Astrocyte (in vitro differentiated cells and primary cell): ENCODE measurements around the gene LDLRAD4. TPM values are rescaled to one million over a fixed set of nuclear protein-coding genes. Genes with fewer than 3 reads are reported as not detected.
A peak's percentile ranks its signal among the peaks of the same experiment; 100 is the strongest.

Experiments used
- DNase-seq: peaks from one replicate; pipeline ENCODE4 v3.0.0-alpha.2; 2010; ENCODE audit warnings: low read depth
- FAIRE-seq: peaks from 2 replicates; lab custom pipeline; 2011; peaks lifted over from hg19 to GRCh38; lab: Jason Lieb, UNC
- H2AFZ ChIP-seq: 2 replicates; pipeline ENCODE4 v1.6.0; 2012; ENCODE audit warnings: low read depth, low read length, inconsistent platforms
- H3K27ac ChIP-seq: 2 replicates; pipeline ENCODE4 v1.5.1; 2011; ENCODE audit warnings: low read depth, low read length, inconsistent platforms
- H3K27me3 ChIP-seq: 2 replicates; pipeline ENCODE4 v1.6.0; 2011; ENCODE audit warnings: low read length, inconsistent platforms; ENCODE audit not compliant: insufficient read depth
- H3K36me3 ChIP-seq: 2 replicates; pipeline ENCODE4 v1.5.1; 2011; ENCODE audit warnings: low read length, inconsistent platforms; ENCODE audit not compliant: insufficient read depth
- H3K4me1 ChIP-seq: 2 replicates; pipeline ENCODE4 v1.5.1; 2011; ENCODE audit warnings: low read length, inconsistent platforms; ENCODE audit not compliant: insufficient read depth
- H3K4me2 ChIP-seq: 2 replicates; pipeline ENCODE4 v1.6.0; 2012; ENCODE audit warnings: low read length, inconsistent platforms
- H3K4me3 ChIP-seq: 2 replicates; pipeline ENCODE4 v1.5.1; 2011; ENCODE audit warnings: low read depth, mild to moderate bottlenecking, low read length, inconsistent platforms; ENCODE audit not compliant: insufficient read depth
- H3K79me2 ChIP-seq: 2 replicates; pipeline ENCODE4 v1.6.0; 2012; ENCODE audit warnings: mild to moderate bottlenecking, low read length, inconsistent platforms; ENCODE audit not compliant: insufficient read depth
- H3K9ac ChIP-seq: 2 replicates; pipeline ENCODE4 v1.6.0; 2012; ENCODE audit warnings: mild to moderate bottlenecking, low read length, inconsistent platforms
- H3K9me3 ChIP-seq: 2 replicates; pipeline ENCODE4 v1.5.1; 2012; ENCODE audit warnings: low read depth, mild to moderate bottlenecking, low read length, inconsistent platforms; ENCODE audit not compliant: insufficient read depth
- H4K20me1 ChIP-seq: 2 replicates; pipeline ENCODE4 v1.6.0; 2012; ENCODE audit warnings: low read length, inconsistent platforms; ENCODE audit not compliant: insufficient read depth
- H3K27ac Mint-ChIP-seq: one replicate; pipeline ENCODE4 v1.8.0; 2021; ENCODE audit warnings: mild to moderate bottlenecking, mixed read lengths; ENCODE audit not compliant: unreplicated experiment
- H3K27me3 Mint-ChIP-seq: one replicate; pipeline ENCODE4 v1.8.0; 2021; ENCODE audit warnings: low read depth, mixed read lengths; ENCODE audit not compliant: unreplicated experiment
- H3K36me3 Mint-ChIP-seq: one replicate; pipeline ENCODE4 v1.8.0; 2021; ENCODE audit warnings: low read depth, mixed read lengths; ENCODE audit not compliant: unreplicated experiment
- H3K4me1 Mint-ChIP-seq: one replicate; pipeline ENCODE4 v1.8.0; 2021; ENCODE audit warnings: low read depth, mixed read lengths; ENCODE audit not compliant: unreplicated experiment
- H3K4me3 Mint-ChIP-seq: one replicate; pipeline ENCODE4 v1.8.0; 2021; ENCODE audit warnings: mild to moderate bottlenecking, moderate library complexity, mixed read lengths; ENCODE audit not compliant: unreplicated experiment
- H3K9me3 Mint-ChIP-seq: one replicate; pipeline ENCODE4 v1.8.0; 2021; ENCODE audit warnings: mild to moderate bottlenecking, mixed read lengths; ENCODE audit not compliant: unreplicated experiment
- CTCF ChIP-seq: IDR thresholded peaks from 2 replicates; pipeline ENCODE4 v1.5.1; 2011; ENCODE audit warnings: low read depth, mild to moderate bottlenecking, inconsistent platforms, low read length, moderate library complexity; ENCODE audit not compliant: insufficient read depth
- EZH2 ChIP-seq: IDR thresholded peaks from 2 replicates; pipeline ENCODE4 v1.6.1; 2012; ENCODE audit warnings: mild to moderate bottlenecking, low read length, inconsistent platforms; ENCODE audit not compliant: insufficient read depth
- total RNA-seq: library from RNA; stranded (reverse); gene quantifications from 2 replicates; pipeline ENCODE4 v1.2.1, GENCODE V29; 2021

LDLRAD4 gene
- total RNA-seq, 1 donor from 2014 or later = 26.0 TPM

- Mint-ChIP-seq H3K27me3 (peaks cover 30% of the 10 kb centered on the region), H3K27ac (no peak overlapping the region), H3K4me3 (no peak overlapping the region), H3K4me1 (peaks cover 15% of the 10 kb centered on the region), H3K9me3 (peaks cover 3% of the 10 kb centered on the region), H3K36me3 (no peaks in the 10 kb centered on the region)
- DNase-seq = no peak
- Histone ChIP-seq H3K79me2 (no peaks in the 10 kb centered on the region), H3K4me3 (no peak overlapping the region), H3K9ac (no peak overlapping the region), H3K4me2 (no peak overlapping the region), H3K27ac (no peak overlapping the region), H3K27me3 (peaks cover 22% of the 10 kb centered on the region), H4K20me1 (peaks cover 3% of the 10 kb centered on the region), H3K4me1 (peaks cover 6% of the 10 kb centered on the region), H3K36me3 (no peaks in the 10 kb centered on the region), H3K9me3 (no peaks in the 10 kb centered on the region), H2AFZ (no peak overlapping the region)
- TF ChIP-seq EZH2 = no peak
- no peak for TF ChIP-seq CTCF
- no peak for FAIRE-seq
Measured at GRCh38 chr18:13213036-13213795, 5.3 kb upstream of the LDLRAD4 start.

GRCh38 chr18:13214609-13215008 lies 4.0 kb upstream of the LDLRAD4 start:
- Histone ChIP-seq H3K4me1 (peaks cover 8% of the 10 kb centered on the region), H2AFZ (no peak overlapping the region), H3K4me3 (no peak overlapping the region), H3K9me3 (no peaks in the 10 kb centered on the region), H3K4me2 (no peak overlapping the region), H3K9ac (no peak overlapping the region), H3K79me2 (no peaks in the 10 kb centered on the region), H3K36me3 (no peaks in the 10 kb centered on the region), H4K20me1 (peaks cover 3% of the 10 kb centered on the region), H3K27me3 (peaks cover 31% of the 10 kb centered on the region), H3K27ac (no peak overlapping the region)
- no peak for FAIRE-seq
- Mint-ChIP-seq H3K9me3 (no peaks in the 10 kb centered on the region), H3K36me3 (no peaks in the 10 kb centered on the region), H3K4me3 (no peak overlapping the region), H3K27me3 (peaks cover 25% of the 10 kb centered on the region), H3K27ac (peak overlapping the region; percentile 62), H3K4me1 (peaks cover 15% of the 10 kb centered on the region)
- no peak for DNase-seq
- TF ChIP-seq EZH2 (no peak), CTCF (no peak)

- Histone ChIP-seq H4K20me1 (peaks cover 3% of the 10 kb centered on the region), H3K4me3 (no peak overlapping the region), H3K27me3 (peaks cover 34% of the 10 kb centered on the region), H2AFZ (no peak overlapping the region), H3K36me3 (no peaks in the 10 kb centered on the region), H3K9me3 (no peaks in the 10 kb centered on the region), H3K27ac (no peak overlapping the region), H3K9ac (no peak overlapping the region), H3K79me2 (no peaks in the 10 kb centered on the region), H3K4me1 (peaks cover 16% of the 10 kb centered on the region), H3K4me2 (peak overlapping the region; percentile 79)
- Mint-ChIP-seq H3K27ac (no peak overlapping the region), H3K27me3 (peaks cover 24% of the 10 kb centered on the region), H3K36me3 (no peaks in the 10 kb centered on the region), H3K9me3 (no peaks in the 10 kb centered on the region), H3K4me3 (peak overlapping the region; percentile 86), H3K4me1 (peaks cover 29% of the 10 kb centered on the region)
- no peak for TF ChIP-seq EZH2
- peak; percentile 52 for TF ChIP-seq CTCF
- DNase-seq (peak; percentile 62), FAIRE-seq (peak; percentile 71)
Measured at GRCh38 chr18:13216092-13216582, 2.4 kb upstream of the LDLRAD4 start.
